ENCODE results near the gene PRDM10.

DNA sequence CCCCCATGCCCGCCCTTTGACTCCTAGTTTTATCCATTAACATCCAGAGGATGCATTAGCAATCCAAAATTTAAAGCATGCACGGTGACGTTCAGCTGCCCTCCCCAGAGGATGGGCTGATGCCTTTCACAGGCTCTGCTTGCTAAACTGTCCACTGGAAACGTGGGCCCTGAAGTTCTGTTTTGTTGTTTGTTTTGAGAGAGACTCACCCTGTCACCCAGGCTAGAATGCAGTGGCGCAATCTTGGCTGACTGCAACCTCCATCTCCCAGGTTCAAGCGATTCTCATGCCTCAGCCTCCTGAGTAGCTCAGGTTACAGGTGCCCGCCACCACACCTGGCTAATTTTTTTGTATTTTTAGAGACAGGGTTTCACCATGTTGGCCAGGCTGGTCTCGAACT is 146.6 kb downstream of the PRDM10 start:
- TF ChIP-seq, protein P1, sequence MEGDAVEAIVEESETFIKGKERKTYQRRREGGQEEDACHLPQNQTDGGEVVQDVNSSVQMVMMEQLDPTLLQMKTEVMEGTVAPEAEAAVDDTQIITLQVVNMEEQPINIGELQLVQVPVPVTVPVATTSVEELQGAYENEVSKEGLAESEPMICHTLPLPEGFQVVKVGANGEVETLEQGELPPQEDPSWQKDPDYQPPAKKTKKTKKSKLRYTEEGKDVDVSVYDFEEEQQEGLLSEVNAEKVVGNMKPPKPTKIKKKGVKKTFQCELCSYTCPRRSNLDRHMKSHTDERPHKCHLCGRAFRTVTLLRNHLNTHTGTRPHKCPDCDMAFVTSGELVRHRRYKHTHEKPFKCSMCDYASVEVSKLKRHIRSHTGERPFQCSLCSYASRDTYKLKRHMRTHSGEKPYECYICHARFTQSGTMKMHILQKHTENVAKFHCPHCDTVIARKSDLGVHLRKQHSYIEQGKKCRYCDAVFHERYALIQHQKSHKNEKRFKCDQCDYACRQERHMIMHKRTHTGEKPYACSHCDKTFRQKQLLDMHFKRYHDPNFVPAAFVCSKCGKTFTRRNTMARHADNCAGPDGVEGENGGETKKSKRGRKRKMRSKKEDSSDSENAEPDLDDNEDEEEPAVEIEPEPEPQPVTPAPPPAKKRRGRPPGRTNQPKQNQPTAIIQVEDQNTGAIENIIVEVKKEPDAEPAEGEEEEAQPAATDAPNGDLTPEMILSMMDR (IDR thresholded peaks at IDR 0.05), result no peak
- no peak for TF ChIP-seq POLR2A (IDR thresholded peaks at IDR 0.05)
